Lower lobe of right lung (tissue), 2 donors: ENCODE data around the gene FLT3LG. TPM values are rescaled to one million over a fixed set of nuclear protein-coding genes. Genes with fewer than 3 reads are reported as not detected.

ENCODE experiments used
- ATAC-seq, 2 donors: fragments of 200-7000 bp; cut with Tn5 transposase; one replicate each; pipeline ENCODE4 v1.9.1; 2020 to 2022; ENCODE audit warnings: mild to moderate bottlenecking in 2 of 2, moderate library complexity in 2 of 2
- DNase-seq: peaks from one replicate; pipeline ENCODE4 v3.0.0-alpha.2; 2020
- H3K27ac ChIP-seq: fragments of 200-600 bp; one replicate; pipeline ENCODE4 v1.8.0; 2022
- H3K27me3 ChIP-seq: fragments of 200-600 bp; one replicate; pipeline ENCODE4 v1.8.0; 2022; ENCODE audit warnings: low read depth
- H3K36me3 ChIP-seq: fragments of 200-600 bp; one replicate; pipeline ENCODE4 v1.8.0; 2022; ENCODE audit warnings: mild to moderate bottlenecking
- H3K4me1 ChIP-seq: fragments of 200-600 bp; one replicate; pipeline ENCODE4 v1.8.0; 2022
- H3K4me3 ChIP-seq: fragments of 200-600 bp; one replicate; pipeline ENCODE4 v1.8.0; 2022; ENCODE audit warnings: mild to moderate bottlenecking
- H3K9me3 ChIP-seq: fragments of 200-600 bp; one replicate; pipeline ENCODE4 v1.8.0; 2022
- CTCF ChIP-seq: fragments of 200-600 bp; IDR thresholded peaks from one replicate; pipeline ENCODE4 v1.8.0; 2022; ENCODE audit warnings: antibody characterized with exemption, mild to moderate bottlenecking
- intact Hi-C: fragments of 100-400 bp; cut with DNase I; formaldehyde crosslinking; loops from one replicate; pipeline ENCODE4 v1.11.0; 2022
- total RNA-seq: library from RNA; stranded (reverse); fragmentation: NEBNext Ultra II Directional; extraction: Animal tissue kit (Norgen Biotek cat#: 25700); gene quantifications from one replicate; pipeline ENCODE4 v1.2.1, GENCODE V29; 2021
- donor health status: DM: no; HTN: yes; CAD: no; lungs with severe emphysema.

FLT3LG gene
- total RNA-seq, 1 donor from 2014 or later, result 12.8 TPM

GRCh38 chr19:49474542-49474924 lies 518 bp downstream of the FLT3LG start:
- TF ChIP-seq CTCF, result no peak
- DNase-seq, result no peak

GRCh38 chr19:49475191-49475917 lies 1.3 kb downstream of the FLT3LG start:
- H3K27ac ChIP-seq, result no peak overlapping the region
- peaks cover 10% of the 10 kb centered on the region for H3K4me1 ChIP-seq
- H3K9me3 ChIP-seq, result no peaks in the 10 kb centered on the region
- no peak overlapping the region for H3K4me3 ChIP-seq
- no peak for DNase-seq
- H3K27me3 ChIP-seq, result no peaks in the 10 kb centered on the region
- intact Hi-C loops, result no loop called here
- no peak for TF ChIP-seq CTCF
- ATAC-seq, result no peak
- no peaks in the 10 kb centered on the region for H3K36me3 ChIP-seq

More at GRCh38 chr19:49474542-49474924, 518 bp downstream of the FLT3LG start:
- intact Hi-C loops, result no loop called here
- no peaks in the 10 kb centered on the region for H3K9me3 ChIP-seq
- H3K27me3 ChIP-seq, result no peaks in the 10 kb centered on the region
- peak in 1 of 2 donors; percentile 4 for ATAC-seq
- peak overlapping the region; percentile 75 for H3K4me3 ChIP-seq
- H3K36me3 ChIP-seq, result peaks cover 4% of the 10 kb centered on the region
- peak overlapping the region; percentile 85 for H3K27ac ChIP-seq
- H3K4me1 ChIP-seq, result peaks cover 16% of the 10 kb centered on the region

GRCh38 chr19:49475995-49476880 lies 2.2 kb downstream of the FLT3LG start:
- Histone ChIP-seq H3K36me3 (no peaks in the 10 kb centered on the region), H3K9me3 (no peaks in the 10 kb centered on the region), H3K4me3 (no peak overlapping the region), H3K27ac (no peak overlapping the region), H3K27me3 (no peaks in the 10 kb centered on the region), H3K4me1 (peaks cover 10% of the 10 kb centered on the region)
- intact Hi-C loops, result no loop called here
- peak; percentile 33 for TF ChIP-seq CTCF
- ATAC-seq, result peak; percentile 13 to 29
- DNase-seq, result no peak

GRCh38 chr19:49479975-49480628 lies 6.1 kb downstream of the FLT3LG start:
- H3K27me3 ChIP-seq, result no peaks in the 10 kb centered on the region
- H3K9me3 ChIP-seq, result no peaks in the 10 kb centered on the region
- peaks cover 4% of the 10 kb centered on the region for H3K4me1 ChIP-seq
- H3K36me3 ChIP-seq, result peaks cover 14% of the 10 kb centered on the region
- ATAC-seq (peak in 1 of 2 donors; percentile 4), DNase-seq (no peak)
- no peak overlapping the region for H3K27ac ChIP-seq
- intact Hi-C loops, result no loop called here
- H3K4me3 ChIP-seq, result no peak overlapping the region
- no peak for TF ChIP-seq CTCF

GRCh38 chr19:49481020-49481683 lies 7.1 kb downstream of the FLT3LG start:
- Histone ChIP-seq H3K4me3 (no peak overlapping the region), H3K27me3 (no peaks in the 10 kb centered on the region), H3K4me1 (peaks cover 4% of the 10 kb centered on the region), H3K9me3 (no peaks in the 10 kb centered on the region), H3K27ac (no peak overlapping the region), H3K36me3 (peaks cover 19% of the 10 kb centered on the region)
- no peak for TF ChIP-seq CTCF
- DNase-seq (no peak), ATAC-seq (no peak)
- intact Hi-C loops, result no loop called here
